ENCODE data around the gene UBQLN3.

GRCh38 chr11:5473921-5474320, 35.8 kb downstream of the UBQLN3 start:
- TF ChIP-seq CTCF (IDR thresholded peaks at IDR 0.05) (no peak), POLR2AphosphoS5 (IDR thresholded peaks at IDR 0.05) (no peak), POLR2A (IDR thresholded peaks at IDR 0.05) (no peak)
